Nephron progenitor cell (in vitro differentiated cells): ENCODE measurements around the gene DDX59.

ENCODE experiments used
- DNase-seq: peaks from one replicate; pipeline ENCODE4 v3.0.0; 2021
- H3K27ac Mint-ChIP-seq: 2 replicates; pipeline ENCODE4 v1.8.0; 2021; ENCODE audit warnings: mild to moderate bottlenecking, moderate library complexity, mixed read lengths
- H3K27me3 Mint-ChIP-seq: 2 replicates; pipeline ENCODE4 v1.8.0; 2021; ENCODE audit warnings: mild to moderate bottlenecking, low read depth, mixed read lengths; ENCODE audit not compliant: poor library complexity
- H3K36me3 Mint-ChIP-seq: 2 replicates; pipeline ENCODE4 v1.8.0; 2021; ENCODE audit warnings: low read depth, mixed read lengths
- H3K4me1 Mint-ChIP-seq: 2 replicates; pipeline ENCODE4 v1.8.0; 2021; ENCODE audit warnings: mixed read lengths
- H3K4me3 Mint-ChIP-seq: 2 replicates; pipeline ENCODE4 v1.8.0; 2021; ENCODE audit warnings: mild to moderate bottlenecking, moderate library complexity, mixed read lengths
- H3K9me3 Mint-ChIP-seq: 2 replicates; pipeline ENCODE4 v1.8.0; 2021; ENCODE audit warnings: mild to moderate bottlenecking, moderate library complexity, mixed read lengths
- CTCF ChIP-seq: fragments of 200-600 bp; sonication (generic); IDR thresholded peaks from 2 replicates; pipeline ENCODE4 v1.5.0; 2021; ENCODE audit warnings: antibody characterized with exemption

DDX59 gene

GRCh38 chr1:200692316-200692715 is 22.6 kb upstream of the DDX59 start:
- TF ChIP-seq CTCF: no peak
- Mint-ChIP-seq H3K4me1 (peaks cover 8% of the 10 kb centered on the region), H3K9me3 (peaks cover under 1% of the 10 kb centered on the region), H3K27ac (no peak overlapping the region), H3K36me3 (no peaks in the 10 kb centered on the region), H3K4me3 (no peak overlapping the region), H3K27me3 (peaks cover 4% of the 10 kb centered on the region)
- no peak for DNase-seq

DNA sequence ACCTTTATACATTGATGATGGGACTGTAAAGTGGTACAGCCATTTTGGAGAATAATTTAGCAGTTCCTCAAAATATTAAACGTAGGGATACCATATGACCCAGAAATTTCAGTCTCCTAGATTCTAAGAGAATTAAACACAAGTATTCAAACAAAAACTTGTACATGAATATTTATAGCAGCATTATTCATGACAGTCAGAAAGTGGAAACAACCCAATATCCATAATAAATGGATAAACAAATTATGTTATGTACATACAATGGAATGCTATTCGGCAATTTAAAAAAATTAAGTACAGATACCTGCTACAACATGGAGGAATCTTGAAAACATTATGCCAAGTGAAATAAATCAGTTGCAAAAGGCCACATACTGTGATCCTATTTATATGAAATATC is 16.9 kb upstream of the DDX59 start:
- no peak overlapping the region for H3K27ac Mint-ChIP-seq
- H3K27me3 Mint-ChIP-seq: no peaks in the 10 kb centered on the region
- no peaks in the 10 kb centered on the region for H3K9me3 Mint-ChIP-seq
- no peak for TF ChIP-seq CTCF
- H3K4me1 Mint-ChIP-seq: no peaks in the 10 kb centered on the region
- no peak for DNase-seq
- no peaks in the 10 kb centered on the region for H3K36me3 Mint-ChIP-seq
- no peak overlapping the region for H3K4me3 Mint-ChIP-seq

DNA sequence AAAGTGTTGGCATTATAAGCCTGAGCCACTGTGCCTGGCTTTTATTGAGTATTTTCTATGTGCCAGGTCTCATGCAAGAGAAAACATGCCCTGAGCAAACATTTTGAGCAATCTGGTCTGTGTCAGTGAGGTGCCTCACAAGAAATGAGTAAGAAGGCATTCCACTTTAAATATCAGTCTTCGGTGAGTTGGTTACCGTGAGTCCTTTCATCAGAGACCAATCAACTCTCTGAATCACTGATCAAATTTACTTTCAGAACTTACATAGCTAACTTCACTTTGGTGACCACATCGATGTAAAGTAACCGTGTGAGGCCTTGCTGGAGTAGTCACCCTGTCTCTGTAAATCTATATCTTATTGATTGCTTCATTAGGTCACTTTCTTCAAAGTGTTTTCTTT is 14.3 kb upstream of the DDX59 start:
- Mint-ChIP-seq H3K9me3 (no peaks in the 10 kb centered on the region), H3K36me3 (no peaks in the 10 kb centered on the region), H3K27ac (no peak overlapping the region), H3K4me3 (no peak overlapping the region), H3K27me3 (no peaks in the 10 kb centered on the region), H3K4me1 (no peaks in the 10 kb centered on the region)
- no peak for DNase-seq
- TF ChIP-seq CTCF: no peak

- no peaks in the 10 kb centered on the region for H3K36me3 Mint-ChIP-seq
- no peaks in the 10 kb centered on the region for H3K27me3 Mint-ChIP-seq
- H3K9me3 Mint-ChIP-seq: no peaks in the 10 kb centered on the region
- no peak overlapping the region for H3K4me3 Mint-ChIP-seq
- no peak for DNase-seq
- TF ChIP-seq CTCF: no peak
- no peaks in the 10 kb centered on the region for H3K4me1 Mint-ChIP-seq
- H3K27ac Mint-ChIP-seq: no peak overlapping the region
Measured at GRCh38 chr1:200683298-200683697, 13.6 kb upstream of the DDX59 start.

GRCh38 chr1:200681231-200681630 is 11.5 kb upstream of the DDX59 start:
- DNase-seq: no peak
- Mint-ChIP-seq H3K36me3 (no peaks in the 10 kb centered on the region), H3K4me3 (no peak overlapping the region), H3K27ac (no peak overlapping the region), H3K9me3 (no peaks in the 10 kb centered on the region), H3K27me3 (no peaks in the 10 kb centered on the region), H3K4me1 (no peaks in the 10 kb centered on the region)
- no peak for TF ChIP-seq CTCF

DNA sequence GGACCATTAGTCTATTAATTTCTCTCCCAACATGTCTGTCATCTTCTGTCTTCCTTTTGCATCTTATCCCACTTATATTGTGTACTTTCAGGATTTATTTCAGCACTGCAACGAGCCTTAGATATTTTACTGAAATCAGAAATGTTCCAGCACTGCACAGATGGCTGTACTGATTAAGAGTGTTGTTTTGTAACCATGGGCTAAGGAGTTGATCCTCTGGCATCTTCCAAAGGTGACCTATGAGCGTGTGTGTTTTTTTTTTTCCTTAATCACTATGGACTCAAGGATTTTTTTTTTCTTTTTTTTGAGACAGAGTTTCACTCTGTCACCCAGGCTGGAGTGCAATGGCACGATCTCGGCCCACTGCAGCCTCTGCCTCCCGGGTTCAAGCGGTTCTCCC is 7.1 kb upstream of the DDX59 start:
- no peak for TF ChIP-seq CTCF
- Mint-ChIP-seq H3K4me1 (no peaks in the 10 kb centered on the region), H3K9me3 (no peaks in the 10 kb centered on the region), H3K4me3 (no peak overlapping the region), H3K27ac (no peak overlapping the region), H3K27me3 (no peaks in the 10 kb centered on the region), H3K36me3 (no peaks in the 10 kb centered on the region)
- no peak for DNase-seq
